Erythroblast (primary cell): ENCODE measurements around the gene GBE1.

ENCODE experiments used
- GATA1 ChIP-seq: IDR thresholded peaks from 2 replicates; pipeline ENCODE4 v1.6.1; 2011; ENCODE audit warnings: low read depth, mild to moderate bottlenecking, control low read depth, low read length, moderate library complexity
- POLR2A ChIP-seq: IDR thresholded peaks from 2 replicates; pipeline ENCODE4 v1.6.1; 2011; ENCODE audit warnings: mild to moderate bottlenecking, low read length

- no peak for TF ChIP-seq POLR2A
- no peak for TF ChIP-seq GATA1
Observed at GRCh38 chr3:81466201-81466560, 295.3 kb downstream of the GBE1 start.
